ENCODE measurements around the gene INAFM2.

INAFM2 gene

DNA sequence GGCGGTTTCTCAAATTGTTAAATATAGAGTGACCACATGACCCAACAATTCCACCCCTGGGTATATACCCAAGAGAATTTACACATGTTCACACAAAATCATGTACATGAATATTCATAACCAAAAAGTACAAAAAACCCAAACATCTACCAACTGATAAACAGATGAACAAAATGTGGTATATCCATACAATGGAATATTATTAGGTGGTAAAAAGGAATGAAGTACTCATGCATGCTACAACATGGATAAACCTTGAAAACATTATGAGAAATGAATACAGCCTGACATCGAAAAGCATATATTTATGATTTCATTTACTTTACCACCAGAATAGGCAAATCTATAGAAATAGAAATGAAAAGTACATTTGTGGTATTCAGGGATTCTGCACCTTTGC, 23.1 kb upstream of the INAFM2 start:
- TF ChIP-seq, protein P1, sequence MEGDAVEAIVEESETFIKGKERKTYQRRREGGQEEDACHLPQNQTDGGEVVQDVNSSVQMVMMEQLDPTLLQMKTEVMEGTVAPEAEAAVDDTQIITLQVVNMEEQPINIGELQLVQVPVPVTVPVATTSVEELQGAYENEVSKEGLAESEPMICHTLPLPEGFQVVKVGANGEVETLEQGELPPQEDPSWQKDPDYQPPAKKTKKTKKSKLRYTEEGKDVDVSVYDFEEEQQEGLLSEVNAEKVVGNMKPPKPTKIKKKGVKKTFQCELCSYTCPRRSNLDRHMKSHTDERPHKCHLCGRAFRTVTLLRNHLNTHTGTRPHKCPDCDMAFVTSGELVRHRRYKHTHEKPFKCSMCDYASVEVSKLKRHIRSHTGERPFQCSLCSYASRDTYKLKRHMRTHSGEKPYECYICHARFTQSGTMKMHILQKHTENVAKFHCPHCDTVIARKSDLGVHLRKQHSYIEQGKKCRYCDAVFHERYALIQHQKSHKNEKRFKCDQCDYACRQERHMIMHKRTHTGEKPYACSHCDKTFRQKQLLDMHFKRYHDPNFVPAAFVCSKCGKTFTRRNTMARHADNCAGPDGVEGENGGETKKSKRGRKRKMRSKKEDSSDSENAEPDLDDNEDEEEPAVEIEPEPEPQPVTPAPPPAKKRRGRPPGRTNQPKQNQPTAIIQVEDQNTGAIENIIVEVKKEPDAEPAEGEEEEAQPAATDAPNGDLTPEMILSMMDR (IDR thresholded peaks at IDR 0.05; ENCODE audit: low read depth, low read length, missing control alignments), result no peak
- no peak overlapping the region for H3K4me3 ChIP-seq (ENCODE audit: low read depth, low read length)
- no peak for DNase-seq (ENCODE audit: low read depth)

DNA sequence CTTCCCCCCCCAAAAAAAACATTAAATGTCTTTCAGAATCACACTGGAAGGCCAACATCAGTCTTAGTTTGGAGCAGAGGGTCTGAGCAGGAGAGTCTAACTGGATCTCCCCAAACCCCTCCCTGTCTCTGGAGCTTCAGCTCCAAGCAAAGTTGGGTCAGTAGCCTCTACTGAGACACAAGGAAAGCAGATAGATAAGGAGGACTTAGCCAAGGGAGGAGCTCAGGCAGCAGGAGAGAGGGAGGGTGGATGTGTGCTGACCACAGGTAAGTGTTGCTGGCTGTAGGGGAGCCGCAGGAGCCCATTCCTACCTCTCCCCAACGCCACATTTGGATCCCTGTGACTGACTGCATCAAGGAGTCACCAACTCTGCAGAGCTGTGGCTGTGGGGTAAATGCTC, 22.7 kb upstream of the INAFM2 start:
- H3K4me3 ChIP-seq (ENCODE audit: low read depth, low read length), result no peak overlapping the region
- TF ChIP-seq, protein P1 (IDR thresholded peaks at IDR 0.05; ENCODE audit: low read depth, low read length, missing control alignments), result no peak
- no peak for DNase-seq (ENCODE audit: low read depth)

DNA sequence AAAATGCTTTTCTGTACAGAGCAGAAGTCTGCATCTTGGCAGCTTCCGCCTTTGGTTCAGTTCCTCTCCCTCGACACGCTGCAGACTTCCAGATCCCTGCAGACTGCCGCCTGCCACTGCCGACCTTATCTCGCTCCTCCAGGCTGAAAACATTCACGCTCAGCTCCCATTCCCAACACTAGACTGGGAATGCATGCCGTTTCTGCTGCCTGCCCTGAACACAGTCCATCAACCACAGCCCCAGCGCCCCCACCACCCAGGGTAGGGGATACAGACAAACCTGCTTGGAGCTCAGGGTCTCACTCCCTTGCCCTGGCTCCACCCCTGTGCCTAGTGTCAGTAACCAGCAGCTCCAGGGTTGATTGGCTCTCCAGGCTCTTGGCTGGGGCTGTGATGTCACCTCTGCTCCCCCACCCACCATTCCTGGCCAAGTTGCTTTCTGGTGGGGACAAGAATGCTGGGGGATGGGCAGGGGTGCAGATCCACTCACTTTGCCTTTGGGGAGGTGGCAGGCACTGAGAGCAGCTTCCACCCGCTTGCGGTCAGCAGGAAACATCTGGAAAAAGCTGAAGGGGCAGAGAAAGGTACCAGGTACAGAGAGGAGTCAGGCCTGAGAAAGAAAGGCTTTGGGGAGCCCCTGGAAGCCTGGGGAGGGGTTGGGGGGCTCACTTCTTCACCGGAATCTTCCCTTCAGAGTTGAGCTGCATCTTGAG, 21.9 kb upstream of the INAFM2 start:
- TF ChIP-seq, protein P1 (IDR thresholded peaks at IDR 0.05; ENCODE audit: low read depth, low read length, missing control alignments), result no peak
- no peak overlapping the region for H3K4me3 ChIP-seq (ENCODE audit: low read depth, low read length)
- no peak for DNase-seq (ENCODE audit: low read depth)

DNA sequence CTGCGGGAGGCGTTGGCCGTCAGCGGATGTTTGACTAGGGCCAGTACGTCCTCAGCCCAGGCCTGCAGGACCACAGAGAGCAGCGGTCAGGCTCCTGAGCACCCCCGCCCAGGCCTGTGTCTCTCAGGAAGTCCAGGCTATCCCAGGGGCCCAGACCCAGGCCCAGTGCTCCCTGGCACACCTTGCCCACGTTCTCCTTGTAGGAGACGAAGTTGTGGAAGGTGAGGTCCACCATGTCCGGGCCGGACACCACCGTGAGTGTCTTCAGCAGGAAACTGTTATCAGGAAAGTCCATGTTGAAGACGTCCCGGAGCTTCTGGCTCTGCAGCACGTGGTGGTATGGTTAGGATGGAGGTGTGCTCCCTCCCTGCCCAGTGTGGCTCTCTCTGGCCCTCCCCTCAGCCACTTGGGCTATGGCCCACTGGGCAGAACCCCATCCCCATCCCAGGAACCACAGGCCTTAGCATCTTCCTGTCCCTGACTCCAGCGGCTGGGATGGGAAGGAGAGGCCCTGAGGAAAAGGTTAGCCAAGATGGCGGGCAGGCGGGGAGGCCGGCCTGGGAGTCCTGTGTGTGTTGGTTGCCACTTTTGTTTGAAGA, 21.1 kb upstream of the INAFM2 start:
- no peak overlapping the region for H3K4me3 ChIP-seq (ENCODE audit: low read depth, low read length)
- TF ChIP-seq, protein P1 (IDR thresholded peaks at IDR 0.05; ENCODE audit: low read depth, low read length, missing control alignments), result no peak
- DNase-seq (ENCODE audit: low read depth), result no peak

DNA sequence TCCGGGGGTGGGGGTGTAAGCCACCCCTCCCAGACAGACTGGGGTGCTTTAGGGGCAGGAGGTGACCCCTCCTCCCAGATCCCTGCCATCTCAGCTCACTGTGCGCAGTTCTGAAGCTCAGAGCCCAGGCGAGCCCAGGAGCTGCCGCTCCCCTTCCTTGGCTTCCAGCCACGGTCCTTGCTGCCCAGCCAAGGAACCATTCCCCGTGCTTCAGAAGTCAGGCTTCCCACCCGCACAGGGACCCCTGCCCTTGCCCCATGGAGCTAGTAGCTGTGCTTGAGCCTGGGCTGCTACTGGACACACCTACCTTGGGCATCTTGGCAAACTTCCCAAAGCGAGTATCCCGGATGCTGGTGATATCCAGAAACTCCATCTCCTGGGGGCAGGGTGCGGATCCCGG, 20.5 kb upstream of the INAFM2 start:
- H3K4me3 ChIP-seq (ENCODE audit: low read depth, low read length), result no peak overlapping the region
- no peak for DNase-seq (ENCODE audit: low read depth)
- TF ChIP-seq, protein P1 (IDR thresholded peaks at IDR 0.05; ENCODE audit: low read depth, low read length, missing control alignments), result no peak

DNA sequence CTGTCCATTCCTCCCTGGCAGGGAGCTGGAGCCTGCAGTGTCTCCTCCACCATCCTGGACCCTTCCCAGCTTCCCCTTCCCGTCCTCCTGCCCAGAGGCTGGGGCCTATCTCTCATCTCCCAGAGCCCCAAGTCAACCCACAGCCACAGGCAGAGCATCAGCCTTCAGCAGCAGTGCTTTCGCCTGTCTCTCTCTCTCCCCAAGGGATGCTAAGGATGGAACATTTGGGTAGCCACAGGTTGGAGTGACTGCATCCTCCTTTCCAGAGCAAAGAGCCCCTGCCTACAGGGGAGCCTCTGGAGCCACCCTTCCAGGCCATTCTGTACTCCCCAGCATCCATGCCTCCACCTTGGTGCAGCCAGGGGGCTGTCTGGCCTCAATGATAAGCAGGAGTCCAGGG, 19.9 kb upstream of the INAFM2 start:
- TF ChIP-seq, protein P1 (IDR thresholded peaks at IDR 0.05; ENCODE audit: low read depth, low read length, missing control alignments), result no peak
- H3K4me3 ChIP-seq (ENCODE audit: low read depth, low read length), result no peak overlapping the region
- no peak for DNase-seq (ENCODE audit: low read depth)

DNA sequence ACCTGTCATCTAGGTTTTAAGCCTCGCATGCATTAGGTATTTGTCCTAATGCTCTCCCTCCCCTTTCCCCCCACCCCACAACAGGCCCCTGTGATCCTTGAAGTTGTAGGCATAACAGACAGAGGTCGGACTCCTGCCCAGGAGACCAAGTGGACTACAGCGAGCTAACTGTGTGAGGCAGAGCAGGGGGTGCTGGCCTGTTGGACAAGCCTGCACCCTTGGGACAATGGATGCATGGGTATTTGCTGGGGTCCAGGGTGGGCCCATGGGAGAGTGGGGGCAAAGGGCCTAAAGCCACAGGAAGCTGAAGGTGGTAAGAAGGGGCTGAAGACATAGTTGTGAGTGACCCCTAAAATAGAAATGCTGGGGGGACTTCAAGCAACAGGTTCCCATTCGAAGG, 18.2 kb upstream of the INAFM2 start:
- TF ChIP-seq, protein P1 (IDR thresholded peaks at IDR 0.05; ENCODE audit: low read depth, low read length, missing control alignments), result no peak
- DNase-seq (ENCODE audit: low read depth), result no peak
- H3K4me3 ChIP-seq (ENCODE audit: low read depth, low read length), result no peak overlapping the region

Data from GM12864 (cell line).